Astrocyte (in vitro differentiated cells and primary cell): ENCODE measurements around the gene ATP10A. TPM values are rescaled to one million over a fixed set of nuclear protein-coding genes. Genes with fewer than 3 reads are reported as not detected.

Experiments
- DNase-seq: peaks from one replicate; pipeline ENCODE4 v3.0.0-alpha.2; 2010; ENCODE audit warnings: low read depth
- FAIRE-seq: peaks from 2 replicates; lab custom pipeline; 2011; peaks lifted over from hg19 to GRCh38; lab: Jason Lieb, UNC
- H2AFZ ChIP-seq: 2 replicates; pipeline ENCODE4 v1.6.0; 2012; ENCODE audit warnings: low read depth, low read length, inconsistent platforms
- H3K27ac ChIP-seq: 2 replicates; pipeline ENCODE4 v1.5.1; 2011; ENCODE audit warnings: low read depth, low read length, inconsistent platforms
- H3K27me3 ChIP-seq: 2 replicates; pipeline ENCODE4 v1.6.0; 2011; ENCODE audit warnings: low read length, inconsistent platforms; ENCODE audit not compliant: insufficient read depth
- H3K36me3 ChIP-seq: 2 replicates; pipeline ENCODE4 v1.5.1; 2011; ENCODE audit warnings: low read length, inconsistent platforms; ENCODE audit not compliant: insufficient read depth
- H3K4me1 ChIP-seq: 2 replicates; pipeline ENCODE4 v1.5.1; 2011; ENCODE audit warnings: low read length, inconsistent platforms; ENCODE audit not compliant: insufficient read depth
- H3K4me2 ChIP-seq: 2 replicates; pipeline ENCODE4 v1.6.0; 2012; ENCODE audit warnings: low read length, inconsistent platforms
- H3K4me3 ChIP-seq: 2 replicates; pipeline ENCODE4 v1.5.1; 2011; ENCODE audit warnings: low read depth, mild to moderate bottlenecking, low read length, inconsistent platforms; ENCODE audit not compliant: insufficient read depth
- H3K79me2 ChIP-seq: 2 replicates; pipeline ENCODE4 v1.6.0; 2012; ENCODE audit warnings: mild to moderate bottlenecking, low read length, inconsistent platforms; ENCODE audit not compliant: insufficient read depth
- H3K9ac ChIP-seq: 2 replicates; pipeline ENCODE4 v1.6.0; 2012; ENCODE audit warnings: mild to moderate bottlenecking, low read length, inconsistent platforms
- H3K9me3 ChIP-seq: 2 replicates; pipeline ENCODE4 v1.5.1; 2012; ENCODE audit warnings: low read depth, mild to moderate bottlenecking, low read length, inconsistent platforms; ENCODE audit not compliant: insufficient read depth
- H4K20me1 ChIP-seq: 2 replicates; pipeline ENCODE4 v1.6.0; 2012; ENCODE audit warnings: low read length, inconsistent platforms; ENCODE audit not compliant: insufficient read depth
- H3K27ac Mint-ChIP-seq: one replicate; pipeline ENCODE4 v1.8.0; 2021; ENCODE audit warnings: mild to moderate bottlenecking, mixed read lengths; ENCODE audit not compliant: unreplicated experiment
- H3K27me3 Mint-ChIP-seq: one replicate; pipeline ENCODE4 v1.8.0; 2021; ENCODE audit warnings: low read depth, mixed read lengths; ENCODE audit not compliant: unreplicated experiment
- H3K36me3 Mint-ChIP-seq: one replicate; pipeline ENCODE4 v1.8.0; 2021; ENCODE audit warnings: low read depth, mixed read lengths; ENCODE audit not compliant: unreplicated experiment
- H3K4me1 Mint-ChIP-seq: one replicate; pipeline ENCODE4 v1.8.0; 2021; ENCODE audit warnings: low read depth, mixed read lengths; ENCODE audit not compliant: unreplicated experiment
- H3K4me3 Mint-ChIP-seq: one replicate; pipeline ENCODE4 v1.8.0; 2021; ENCODE audit warnings: mild to moderate bottlenecking, moderate library complexity, mixed read lengths; ENCODE audit not compliant: unreplicated experiment
- H3K9me3 Mint-ChIP-seq: one replicate; pipeline ENCODE4 v1.8.0; 2021; ENCODE audit warnings: mild to moderate bottlenecking, mixed read lengths; ENCODE audit not compliant: unreplicated experiment
- EZH2 ChIP-seq: IDR thresholded peaks from 2 replicates; pipeline ENCODE4 v1.6.1; 2012; ENCODE audit warnings: mild to moderate bottlenecking, low read length, inconsistent platforms; ENCODE audit not compliant: insufficient read depth
- total RNA-seq: library from RNA; stranded (reverse); gene quantifications from 2 replicates; pipeline ENCODE4 v1.2.1, GENCODE V29; 2021
- TF ChIP-seq, protein P1 (sequence below): IDR thresholded peaks from 2 replicates; pipeline ENCODE4 v1.5.1; 2011; ENCODE audit warnings: low read depth, mild to moderate bottlenecking, inconsistent platforms, low read length, moderate library complexity; ENCODE audit not compliant: insufficient read depth

The ATP10A gene
- total RNA-seq, 1 donor from 2014 or later, result 21.1 TPM

DNA sequence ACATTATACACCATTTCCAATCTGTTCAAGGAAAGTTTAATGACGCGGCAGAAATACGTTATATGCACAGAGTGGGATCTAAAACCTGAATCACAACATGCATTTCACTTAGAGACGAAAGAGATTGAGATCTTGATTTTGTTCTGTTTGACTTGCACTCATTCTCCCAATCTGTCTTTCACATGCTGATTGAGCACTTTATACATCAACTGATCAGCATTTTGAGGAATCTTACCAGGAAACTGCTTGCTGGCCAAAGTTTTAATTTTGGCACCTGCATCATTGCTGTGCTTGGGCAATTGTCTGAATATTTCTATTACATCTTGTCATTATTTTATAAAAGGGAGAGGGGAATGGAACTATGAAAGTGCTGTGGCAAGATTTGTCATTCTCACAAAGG lies 47.7 kb upstream of the ATP10A start:
- H3K4me3 ChIP-seq, result no peak overlapping the region
- H3K27ac ChIP-seq, result no peak overlapping the region
- H3K79me2 ChIP-seq, result no peaks in the 10 kb centered on the region
- no peaks in the 10 kb centered on the region for H3K27me3 ChIP-seq
- Mint-ChIP-seq H3K27ac (no peak overlapping the region), H3K36me3 (no peaks in the 10 kb centered on the region), H3K4me1 (no peaks in the 10 kb centered on the region), H3K27me3 (no peaks in the 10 kb centered on the region), H3K4me3 (no peak overlapping the region), H3K9me3 (peaks cover 1% of the 10 kb centered on the region)
- no peaks in the 10 kb centered on the region for H3K36me3 ChIP-seq
- H3K4me1 ChIP-seq, result no peaks in the 10 kb centered on the region
- TF ChIP-seq, protein P1, sequence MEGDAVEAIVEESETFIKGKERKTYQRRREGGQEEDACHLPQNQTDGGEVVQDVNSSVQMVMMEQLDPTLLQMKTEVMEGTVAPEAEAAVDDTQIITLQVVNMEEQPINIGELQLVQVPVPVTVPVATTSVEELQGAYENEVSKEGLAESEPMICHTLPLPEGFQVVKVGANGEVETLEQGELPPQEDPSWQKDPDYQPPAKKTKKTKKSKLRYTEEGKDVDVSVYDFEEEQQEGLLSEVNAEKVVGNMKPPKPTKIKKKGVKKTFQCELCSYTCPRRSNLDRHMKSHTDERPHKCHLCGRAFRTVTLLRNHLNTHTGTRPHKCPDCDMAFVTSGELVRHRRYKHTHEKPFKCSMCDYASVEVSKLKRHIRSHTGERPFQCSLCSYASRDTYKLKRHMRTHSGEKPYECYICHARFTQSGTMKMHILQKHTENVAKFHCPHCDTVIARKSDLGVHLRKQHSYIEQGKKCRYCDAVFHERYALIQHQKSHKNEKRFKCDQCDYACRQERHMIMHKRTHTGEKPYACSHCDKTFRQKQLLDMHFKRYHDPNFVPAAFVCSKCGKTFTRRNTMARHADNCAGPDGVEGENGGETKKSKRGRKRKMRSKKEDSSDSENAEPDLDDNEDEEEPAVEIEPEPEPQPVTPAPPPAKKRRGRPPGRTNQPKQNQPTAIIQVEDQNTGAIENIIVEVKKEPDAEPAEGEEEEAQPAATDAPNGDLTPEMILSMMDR, result no peak
- no peak for TF ChIP-seq EZH2
- DNase-seq (no peak), FAIRE-seq (no peak)
- no peak overlapping the region for H2AFZ ChIP-seq
- no peak overlapping the region for H3K9ac ChIP-seq
- no peak overlapping the region for H3K4me2 ChIP-seq
- no peaks in the 10 kb centered on the region for H3K9me3 ChIP-seq
- H4K20me1 ChIP-seq, result no peaks in the 10 kb centered on the region

DNA sequence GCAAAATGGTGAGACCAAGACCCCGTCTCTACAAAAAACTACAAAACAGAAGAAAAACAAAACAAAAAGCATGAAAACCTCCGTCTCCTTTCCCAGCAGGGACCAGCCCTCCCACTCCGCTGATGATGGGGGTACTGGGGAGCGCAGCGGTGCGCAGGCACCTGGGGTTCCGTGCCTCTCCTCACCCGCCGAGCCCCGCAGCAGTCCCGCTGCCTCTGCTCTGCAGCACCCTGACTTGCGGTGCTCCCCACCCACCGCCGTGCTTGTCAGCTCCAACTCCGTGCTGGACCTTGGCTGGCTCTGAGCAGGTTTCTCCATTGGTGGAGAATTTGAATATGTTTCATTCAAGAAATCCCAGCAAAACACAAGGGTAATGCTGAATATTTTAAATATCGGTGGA lies 46.7 kb upstream of the ATP10A start:
- Histone ChIP-seq H3K27ac (no peak overlapping the region), H3K9me3 (no peaks in the 10 kb centered on the region), H4K20me1 (no peaks in the 10 kb centered on the region), H3K79me2 (no peaks in the 10 kb centered on the region), H3K27me3 (no peaks in the 10 kb centered on the region), H3K9ac (no peak overlapping the region), H2AFZ (no peak overlapping the region), H3K4me2 (no peak overlapping the region), H3K4me1 (no peaks in the 10 kb centered on the region), H3K4me3 (no peak overlapping the region), H3K36me3 (no peaks in the 10 kb centered on the region)
- Mint-ChIP-seq H3K9me3 (peaks cover 1% of the 10 kb centered on the region), H3K4me3 (no peak overlapping the region), H3K36me3 (no peaks in the 10 kb centered on the region), H3K27ac (no peak overlapping the region), H3K4me1 (peaks cover 10% of the 10 kb centered on the region), H3K27me3 (no peaks in the 10 kb centered on the region)
- no peak for TF ChIP-seq EZH2
- TF ChIP-seq, protein P1, result no peak
- no peak for FAIRE-seq
- no peak for DNase-seq

DNA sequence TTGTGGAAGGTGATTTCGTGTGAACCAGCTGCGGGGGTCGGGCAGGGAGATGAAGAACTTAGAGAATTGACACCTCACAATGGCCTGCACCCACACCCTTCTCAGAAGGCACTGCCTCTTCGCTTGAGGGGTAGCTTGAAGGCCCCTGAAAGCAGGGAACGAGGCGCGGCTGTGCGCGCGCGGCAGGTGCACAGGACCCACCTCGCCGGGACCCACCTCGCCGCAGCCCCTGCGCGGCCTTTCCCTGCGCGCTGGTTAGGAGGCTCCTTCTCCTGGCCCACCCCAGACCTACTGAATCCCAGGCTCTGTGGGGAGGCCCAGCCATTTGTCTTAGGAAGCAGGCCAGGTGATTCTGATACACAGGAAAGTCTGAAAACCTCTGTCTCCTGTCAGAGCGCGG lies 46.2 kb upstream of the ATP10A start:
- Mint-ChIP-seq H3K27ac (no peak overlapping the region), H3K4me1 (peaks cover 10% of the 10 kb centered on the region), H3K4me3 (no peak overlapping the region), H3K9me3 (peaks cover 1% of the 10 kb centered on the region), H3K27me3 (no peaks in the 10 kb centered on the region), H3K36me3 (no peaks in the 10 kb centered on the region)
- Histone ChIP-seq H3K9ac (no peak overlapping the region), H3K4me1 (no peaks in the 10 kb centered on the region), H3K27ac (no peak overlapping the region), H3K79me2 (no peaks in the 10 kb centered on the region), H3K36me3 (no peaks in the 10 kb centered on the region), H3K4me2 (no peak overlapping the region), H3K9me3 (no peaks in the 10 kb centered on the region), H2AFZ (no peak overlapping the region), H4K20me1 (no peaks in the 10 kb centered on the region), H3K4me3 (no peak overlapping the region), H3K27me3 (no peaks in the 10 kb centered on the region)
- DNase-seq (no peak), FAIRE-seq (no peak)
- TF ChIP-seq EZH2, result no peak
- TF ChIP-seq, protein P1, result no peak
